ENCODE results near the gene UBN2. TPM values are rescaled to one million over a fixed set of nuclear protein-coding genes. Genes with fewer than 3 reads are reported as not detected.
"Not testable (repeated sequence)": the region's sequence is repeated elsewhere in the genome, so short reads cannot be mapped to it uniquely, and the experiment has no call there.

UBN2 gene
- total RNA-seq, 3 donors from 2014 or later: 18.7 to 28.2 (median 26.0) TPM

- no peak for DNase-seq
Measured at GRCh38 chr7:139317939-139318505, 87.0 kb downstream of the UBN2 start.

GRCh38 chr7:139321071-139321745, 90.2 kb downstream of the UBN2 start:
- Histone ChIP-seq H3K4me1 (ENCODE audit: low read depth) (no peaks in the 10 kb centered on the region), H3K9me3 (no peaks in the 10 kb centered on the region), H3K4me3 (no peak overlapping the region), H3K36me3 (ENCODE audit: low read depth) (no peaks in the 10 kb centered on the region)
- peak; percentile 67 for ATAC-seq
- DNase-seq: peak in 1 of 3 donors; percentile 19
- no peak for TF ChIP-seq CTCF (IDR thresholded peaks at IDR 0.05)
- intact Hi-C loops (cut with DNase I, micrococcal nuclease): no loop called here

More at GRCh38 chr7:139317939-139318505, 87.0 kb downstream of the UBN2 start:
- no peak for TF ChIP-seq CTCF (IDR thresholded peaks at IDR 0.05)
- Histone ChIP-seq H3K4me3 (no peak overlapping the region), H3K36me3 (ENCODE audit: low read depth) (no peaks in the 10 kb centered on the region), H3K9me3 (no peaks in the 10 kb centered on the region), H3K4me1 (ENCODE audit: low read depth) (no peaks in the 10 kb centered on the region)
- intact Hi-C loops (cut with DNase I, micrococcal nuclease): no loop called here
- no peak for ATAC-seq

GRCh38 chr7:139324709-139325108, 93.7 kb downstream of the UBN2 start:
- H3K4me3 ChIP-seq; H3K4me1 ChIP-seq (ENCODE audit: low read depth); intact Hi-C loops (cut with DNase I, micrococcal nuclease); DNase-seq; H3K36me3 ChIP-seq (ENCODE audit: low read depth); ATAC-seq; H3K9me3 ChIP-seq: not testable (repeated sequence)

GRCh38 chr7:139328375-139328774, 97.3 kb downstream of the UBN2 start:
- Histone ChIP-seq H3K4me3 (no peak overlapping the region), H3K36me3 (ENCODE audit: low read depth) (no peaks in the 10 kb centered on the region), H3K4me1 (ENCODE audit: low read depth) (peaks cover 6% of the 10 kb centered on the region), H3K9me3 (no peaks in the 10 kb centered on the region)
- intact Hi-C loops (cut with DNase I, micrococcal nuclease): no loop called here
- ATAC-seq: no peak
- TF ChIP-seq CTCF (IDR thresholded peaks at IDR 0.05): no peak
- no peak for DNase-seq

- no peak for TF ChIP-seq CTCF (IDR thresholded peaks at IDR 0.05)
- H3K4me3 ChIP-seq: no peak overlapping the region
- no peaks in the 10 kb centered on the region for H3K36me3 ChIP-seq (ENCODE audit: low read depth)
- H3K9me3 ChIP-seq: no peaks in the 10 kb centered on the region
- intact Hi-C loops (cut with DNase I, micrococcal nuclease): no loop called here
- peaks cover 6% of the 10 kb centered on the region for H3K4me1 ChIP-seq (ENCODE audit: low read depth)
- ATAC-seq (no peak), DNase-seq (no peak)
Measured at GRCh38 chr7:139329119-139329518, 98.1 kb downstream of the UBN2 start.

GRCh38 chr7:139330333-139331030, 99.4 kb downstream of the UBN2 start:
- TF ChIP-seq CTCF (IDR thresholded peaks at IDR 0.05): no peak
- H3K4me1 ChIP-seq (ENCODE audit: low read depth): peaks cover 6% of the 10 kb centered on the region
- ATAC-seq: no peak
- H3K36me3 ChIP-seq (ENCODE audit: low read depth): no peaks in the 10 kb centered on the region
- no peaks in the 10 kb centered on the region for H3K9me3 ChIP-seq
- no peak overlapping the region for H3K4me3 ChIP-seq
- intact Hi-C loops (cut with DNase I, micrococcal nuclease): no loop called here
- DNase-seq: no peak
